ENCODE measurements around the gene UBE2K. TPM values are rescaled to one million over a fixed set of nuclear protein-coding genes. Genes with fewer than 3 reads are reported as not detected.

The UBE2K gene
- total and polyA plus RNA-seq, 10 of the 15 experiments (the other 5 are each of a cell fraction or from before 2014, with no cell fraction given), result 17.0 to 141 (median 75.5) TPM

DNA sequence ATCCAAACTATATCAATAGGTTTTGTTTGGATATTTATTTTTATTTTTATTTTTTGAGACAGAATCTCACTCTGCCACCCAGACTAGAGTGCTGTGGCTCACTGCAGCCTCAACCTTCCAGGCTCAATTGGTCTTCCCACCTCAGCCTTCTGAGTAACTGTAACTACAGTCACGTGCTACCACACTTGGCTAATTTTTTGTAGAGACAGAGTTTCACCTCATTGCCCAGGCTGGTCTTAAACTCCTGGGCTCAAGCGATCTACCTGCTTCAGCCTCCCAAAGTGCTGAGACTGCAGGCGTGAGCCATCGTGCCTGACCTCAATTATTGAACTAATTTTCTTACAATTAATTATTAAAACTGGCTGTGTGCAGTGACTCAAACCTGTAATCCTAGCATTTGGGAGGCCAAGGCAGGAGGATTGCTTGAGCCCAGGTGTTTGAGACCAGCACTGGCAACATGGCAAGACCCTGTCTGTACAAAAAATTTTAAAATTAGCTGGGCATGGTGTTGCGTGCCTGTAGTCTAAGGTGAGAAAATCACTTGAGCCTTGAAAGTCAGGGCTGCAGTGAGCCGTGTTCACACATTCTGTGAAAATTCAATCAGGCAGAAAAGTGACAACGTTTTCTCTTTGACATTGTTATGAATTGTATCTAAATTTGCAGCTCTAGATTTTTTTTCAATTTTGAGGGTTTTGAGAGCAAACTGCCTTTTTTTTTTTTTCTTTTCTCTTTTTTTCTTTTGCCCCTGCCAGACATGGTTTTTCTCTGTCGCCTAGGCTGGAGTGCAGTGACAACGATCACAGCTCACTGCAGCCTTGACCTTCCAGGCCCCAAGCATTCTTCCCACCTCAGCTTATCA, 66.0 kb downstream of the UBE2K start (continued):
- TF ChIP-seq, protein P1, sequence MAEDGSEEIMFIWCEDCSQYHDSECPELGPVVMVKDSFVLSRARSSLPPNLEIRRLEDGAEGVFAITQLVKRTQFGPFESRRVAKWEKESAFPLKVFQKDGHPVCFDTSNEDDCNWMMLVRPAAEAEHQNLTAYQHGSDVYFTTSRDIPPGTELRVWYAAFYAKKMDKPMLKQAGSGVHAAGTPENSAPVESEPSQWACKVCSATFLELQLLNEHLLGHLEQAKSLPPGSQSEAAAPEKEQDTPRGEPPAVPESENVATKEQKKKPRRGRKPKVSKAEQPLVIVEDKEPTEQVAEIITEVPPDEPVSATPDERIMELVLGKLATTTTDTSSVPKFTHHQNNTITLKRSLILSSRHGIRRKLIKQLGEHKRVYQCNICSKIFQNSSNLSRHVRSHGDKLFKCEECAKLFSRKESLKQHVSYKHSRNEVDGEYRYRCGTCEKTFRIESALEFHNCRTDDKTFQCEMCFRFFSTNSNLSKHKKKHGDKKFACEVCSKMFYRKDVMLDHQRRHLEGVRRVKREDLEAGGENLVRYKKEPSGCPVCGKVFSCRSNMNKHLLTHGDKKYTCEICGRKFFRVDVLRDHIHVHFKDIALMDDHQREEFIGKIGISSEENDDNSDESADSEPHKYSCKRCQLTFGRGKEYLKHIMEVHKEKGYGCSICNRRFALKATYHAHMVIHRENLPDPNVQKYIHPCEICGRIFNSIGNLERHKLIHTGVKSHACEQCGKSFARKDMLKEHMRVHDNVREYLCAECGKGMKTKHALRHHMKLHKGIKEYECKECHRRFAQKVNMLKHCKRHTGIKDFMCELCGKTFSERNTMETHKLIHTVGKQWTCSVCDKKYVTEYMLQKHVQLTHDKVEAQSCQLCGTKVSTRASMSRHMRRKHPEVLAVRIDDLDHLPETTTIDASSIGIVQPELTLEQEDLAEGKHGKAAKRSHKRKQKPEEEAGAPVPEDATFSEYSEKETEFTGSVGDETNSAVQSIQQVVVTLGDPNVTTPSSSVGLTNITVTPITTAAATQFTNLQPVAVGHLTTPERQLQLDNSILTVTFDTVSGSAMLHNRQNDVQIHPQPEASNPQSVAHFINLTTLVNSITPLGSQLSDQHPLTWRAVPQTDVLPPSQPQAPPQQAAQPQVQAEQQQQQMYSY (CRISPR knock-in tag; IDR thresholded peaks at IDR 0.05), result no peak
- TF ChIP-seq RB1 (IDR thresholded peaks at IDR 0.05; ENCODE audit: borderline replicate concordance) (no peak), CBFB (IDR thresholded peaks at IDR 0.05; ENCODE audit: low read depth) (no peak), ATF2 (IDR thresholded peaks at IDR 0.05; ENCODE audit: low read length) (peak; percentile 55; the same call in 1 of the 2 replicates), ZZZ3 (IDR thresholded peaks at IDR 0.05; ENCODE audit: control insufficient read depth, insufficient read length, low read depth) (no peak), NR2C1 (IDR thresholded peaks at IDR 0.05) (no peak), ASH2L (IDR thresholded peaks at IDR 0.05; ENCODE audit: borderline replicate concordance, low read depth) (no peak), FOXM1 (IDR thresholded peaks at IDR 0.05; ENCODE audit: low read depth, low read length) (peak; percentile 44; the same call in 1 of the 2 replicates), SUPT20H (IDR thresholded peaks at IDR 0.05; ENCODE audit: borderline replicate concordance, control insufficient read depth, low read depth, low read length) (no peak)
